ENCODE results near the gene JAKMIP2. TPM values are rescaled to one million over a fixed set of nuclear protein-coding genes. Genes with fewer than 3 reads are reported as not detected.
"Not testable (repeated sequence)": the region's sequence is repeated elsewhere in the genome, so short reads cannot be mapped to it uniquely, and the experiment has no call there.

JAKMIP2 gene
- total and polyA plus RNA-seq, 2 donors from 2014 or later: 0.38 to 0.71 TPM

DNA sequence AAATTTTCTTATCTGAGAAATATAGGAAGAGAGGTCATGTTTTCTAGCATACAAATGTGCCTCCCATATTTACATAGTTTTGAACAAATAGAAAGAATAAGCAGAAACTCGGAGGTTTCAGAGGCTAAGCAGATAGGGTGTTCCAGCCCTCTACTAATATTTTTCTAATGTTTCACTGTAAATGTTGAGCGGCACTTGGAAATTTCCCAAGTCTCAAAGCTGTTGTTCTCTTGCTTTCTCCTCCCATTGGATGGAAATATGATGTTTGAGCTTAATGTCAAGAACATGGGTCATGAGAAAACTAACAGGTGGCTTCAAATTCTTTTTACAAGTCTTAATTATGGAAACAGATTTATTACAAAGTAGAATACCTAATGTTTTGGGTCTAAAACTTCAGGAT lies 43.8 kb upstream of the JAKMIP2 start:
- no peak for DNase-seq
- TF ChIP-seq, protein P1, sequence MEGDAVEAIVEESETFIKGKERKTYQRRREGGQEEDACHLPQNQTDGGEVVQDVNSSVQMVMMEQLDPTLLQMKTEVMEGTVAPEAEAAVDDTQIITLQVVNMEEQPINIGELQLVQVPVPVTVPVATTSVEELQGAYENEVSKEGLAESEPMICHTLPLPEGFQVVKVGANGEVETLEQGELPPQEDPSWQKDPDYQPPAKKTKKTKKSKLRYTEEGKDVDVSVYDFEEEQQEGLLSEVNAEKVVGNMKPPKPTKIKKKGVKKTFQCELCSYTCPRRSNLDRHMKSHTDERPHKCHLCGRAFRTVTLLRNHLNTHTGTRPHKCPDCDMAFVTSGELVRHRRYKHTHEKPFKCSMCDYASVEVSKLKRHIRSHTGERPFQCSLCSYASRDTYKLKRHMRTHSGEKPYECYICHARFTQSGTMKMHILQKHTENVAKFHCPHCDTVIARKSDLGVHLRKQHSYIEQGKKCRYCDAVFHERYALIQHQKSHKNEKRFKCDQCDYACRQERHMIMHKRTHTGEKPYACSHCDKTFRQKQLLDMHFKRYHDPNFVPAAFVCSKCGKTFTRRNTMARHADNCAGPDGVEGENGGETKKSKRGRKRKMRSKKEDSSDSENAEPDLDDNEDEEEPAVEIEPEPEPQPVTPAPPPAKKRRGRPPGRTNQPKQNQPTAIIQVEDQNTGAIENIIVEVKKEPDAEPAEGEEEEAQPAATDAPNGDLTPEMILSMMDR (IDR thresholded peaks at IDR 0.05; ENCODE audit: borderline replicate concordance, extremely low read depth, insufficient read depth): no peak
- intact Hi-C loops (cut with DNase I): no loop called here
- H3K27me3 ChIP-seq (ENCODE audit: control insufficient read depth, insufficient read depth, low read length): no peaks in the 10 kb centered on the region
- H3K9ac ChIP-seq (ENCODE audit: low read length in 3 of 3): no peak overlapping the region
- no peaks in the 10 kb centered on the region for H3K4me1 ChIP-seq (ENCODE audit: control insufficient read depth in 2 of 3, insufficient read depth in 2 of 3, low read depth in 1 of 3, low read length in 3 of 3)
- H3K27ac ChIP-seq (ENCODE audit: low read depth in 2 of 2, low read length in 2 of 2): no peak overlapping the region
- no peak overlapping the region for H3K4me3 ChIP-seq (ENCODE audit: low read length in 3 of 3)
- no peak for FAIRE-seq
- no peaks in the 10 kb centered on the region for H3K9me3 ChIP-seq (ENCODE audit: control insufficient read depth in 2 of 3, insufficient read depth in 1 of 3, low read length in 3 of 3)
- no peaks in the 10 kb centered on the region for H3K36me3 ChIP-seq (ENCODE audit: control insufficient read depth in 2 of 3, insufficient read depth in 3 of 3, low read length in 3 of 3)

DNA sequence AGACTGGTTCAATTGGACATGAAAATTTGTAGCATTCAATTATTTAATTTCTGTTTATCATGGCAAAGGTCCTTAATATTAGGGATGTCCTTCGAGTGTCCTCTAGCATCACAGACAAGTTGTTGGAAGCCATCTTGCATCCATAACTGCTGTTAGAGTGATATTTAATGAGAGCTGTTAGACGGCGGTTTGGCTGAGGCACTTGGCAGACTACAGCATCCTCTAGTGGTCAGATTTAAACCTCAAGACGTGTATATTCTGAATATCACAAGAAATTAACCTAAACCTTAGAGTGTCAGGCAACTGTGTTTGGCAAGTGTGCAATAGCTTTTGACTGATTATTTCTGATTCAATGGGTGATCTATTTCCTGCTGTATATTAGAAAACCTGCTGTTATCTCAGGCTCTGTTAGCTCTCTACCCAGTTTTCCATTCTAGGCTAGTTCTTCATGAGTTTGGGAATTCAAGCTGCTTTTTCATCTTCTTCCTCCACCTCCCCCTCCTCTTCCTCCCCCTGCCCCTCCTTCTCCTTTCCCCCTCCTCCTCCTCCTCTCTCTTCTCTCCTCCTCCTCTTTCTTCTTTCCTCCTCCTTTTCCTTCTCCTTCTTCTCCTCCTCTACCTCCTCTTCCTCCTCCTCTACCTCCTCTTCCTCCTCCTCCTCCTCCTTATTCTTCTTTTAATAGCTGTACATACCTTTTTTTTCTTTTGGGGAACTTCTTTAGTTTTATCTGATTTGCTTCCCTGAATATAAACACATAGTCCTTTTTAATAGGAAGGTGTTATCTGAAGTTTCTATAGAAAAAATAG lies 40.4 kb upstream of the JAKMIP2 start:
- no peaks in the 10 kb centered on the region for H3K27me3 ChIP-seq (ENCODE audit: control insufficient read depth, insufficient read depth, low read length)
- TF ChIP-seq, protein P1 (IDR thresholded peaks at IDR 0.05; ENCODE audit: borderline replicate concordance, extremely low read depth, insufficient read depth): peak; percentile 89
- H3K9me3 ChIP-seq (ENCODE audit: control insufficient read depth in 2 of 3, insufficient read depth in 1 of 3, low read length in 3 of 3): no peaks in the 10 kb centered on the region
- intact Hi-C loops (cut with DNase I): no loop called here
- FAIRE-seq: no peak
- peak in 4 of 5 donors; percentile 36 to 81 (median 65) for DNase-seq
- H3K27ac ChIP-seq (ENCODE audit: low read depth in 2 of 2, low read length in 2 of 2): no peak overlapping the region
- no peaks in the 10 kb centered on the region for H3K36me3 ChIP-seq (ENCODE audit: control insufficient read depth in 2 of 3, insufficient read depth in 3 of 3, low read length in 3 of 3)
- H3K4me3 ChIP-seq (ENCODE audit: low read length in 3 of 3): no peak overlapping the region
- no peak overlapping the region for H3K9ac ChIP-seq (ENCODE audit: low read length in 3 of 3)
- no peaks in the 10 kb centered on the region for H3K4me1 ChIP-seq (ENCODE audit: control insufficient read depth in 2 of 3, insufficient read depth in 2 of 3, low read depth in 1 of 3, low read length in 3 of 3)

DNA sequence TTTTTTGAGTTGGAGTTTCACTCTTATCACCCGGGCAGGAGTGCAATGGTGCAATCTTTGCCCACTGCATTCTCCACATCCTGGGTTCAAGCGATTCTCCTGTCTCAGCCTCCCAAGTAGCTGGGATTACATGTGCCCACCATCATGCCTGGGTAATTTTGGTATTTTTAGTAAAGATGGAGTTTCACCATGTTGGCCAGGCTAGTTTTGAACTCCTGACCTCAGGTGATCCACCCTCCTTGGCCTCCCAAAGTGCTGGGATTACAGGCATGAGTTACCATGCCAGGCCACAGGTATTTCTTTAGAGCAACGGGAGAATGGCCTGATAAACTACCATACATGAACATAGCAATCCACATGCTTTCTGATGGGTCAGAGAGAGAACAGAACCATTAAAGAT lies 39.7 kb upstream of the JAKMIP2 start:
- FAIRE-seq; H3K9ac ChIP-seq (ENCODE audit: low read length in 3 of 3); DNase-seq; H3K27me3 ChIP-seq (ENCODE audit: control insufficient read depth, insufficient read depth, low read length); H3K9me3 ChIP-seq (ENCODE audit: control insufficient read depth in 2 of 3, insufficient read depth in 1 of 3, low read length in 3 of 3); H3K27ac ChIP-seq (ENCODE audit: low read depth in 2 of 2, low read length in 2 of 2); intact Hi-C loops (cut with DNase I); H3K4me3 ChIP-seq (ENCODE audit: low read length in 3 of 3); H3K4me1 ChIP-seq (ENCODE audit: control insufficient read depth in 2 of 3, insufficient read depth in 2 of 3, low read depth in 1 of 3, low read length in 3 of 3); H3K36me3 ChIP-seq (ENCODE audit: control insufficient read depth in 2 of 3, insufficient read depth in 3 of 3, low read length in 3 of 3): not testable (repeated sequence)

GRCh38 chr5:147821766-147822165 lies 39.2 kb upstream of the JAKMIP2 start:
- intact Hi-C loops (cut with DNase I): no loop called here
- Histone ChIP-seq H3K9ac (ENCODE audit: low read length in 3 of 3) (no peak overlapping the region), H3K27me3 (ENCODE audit: control insufficient read depth, insufficient read depth, low read length) (no peaks in the 10 kb centered on the region), H3K4me3 (ENCODE audit: low read length in 3 of 3) (no peak overlapping the region), H3K36me3 (ENCODE audit: control insufficient read depth in 2 of 3, insufficient read depth in 3 of 3, low read length in 3 of 3) (no peaks in the 10 kb centered on the region), H3K27ac (ENCODE audit: low read depth in 2 of 2, low read length in 2 of 2) (no peak overlapping the region), H3K4me1 (ENCODE audit: control insufficient read depth in 2 of 3, insufficient read depth in 2 of 3, low read depth in 1 of 3, low read length in 3 of 3) (no peaks in the 10 kb centered on the region), H3K9me3 (ENCODE audit: control insufficient read depth in 2 of 3, insufficient read depth in 1 of 3, low read length in 3 of 3) (no peaks in the 10 kb centered on the region)
- FAIRE-seq (no peak), DNase-seq (peak in 1 of 5 donors; percentile 19)
- TF ChIP-seq, protein P1 (IDR thresholded peaks at IDR 0.05; ENCODE audit: borderline replicate concordance, extremely low read depth, insufficient read depth): no peak

All from kidney (tissue), 14 donors.